Osteocyte (in vitro differentiated cells): ENCODE results near the gene SAMM50. TPM values are rescaled to one million over a fixed set of nuclear protein-coding genes. Genes with fewer than 3 reads are reported as not detected.

Experiments
- DNase-seq: peaks from one replicate; pipeline ENCODE4 v3.0.0; 2021; ENCODE audit warnings: mixed read lengths; ENCODE audit not compliant: unreplicated experiment; ENCODE audit errors: extremely low spot score
- H3K27ac Mint-ChIP-seq: one replicate; pipeline ENCODE4 v1.8.0; 2021; ENCODE audit warnings: mild to moderate bottlenecking, mixed read lengths; ENCODE audit not compliant: unreplicated experiment
- H3K27me3 Mint-ChIP-seq: one replicate; pipeline ENCODE4 v1.8.0; 2021; ENCODE audit warnings: mixed read lengths; ENCODE audit not compliant: unreplicated experiment
- H3K36me3 Mint-ChIP-seq: one replicate; pipeline ENCODE4 v1.8.0; 2021; ENCODE audit warnings: mixed read lengths; ENCODE audit not compliant: unreplicated experiment
- H3K4me1 Mint-ChIP-seq: one replicate; pipeline ENCODE4 v1.8.0; 2021; ENCODE audit warnings: mixed read lengths; ENCODE audit not compliant: unreplicated experiment
- H3K4me3 Mint-ChIP-seq: one replicate; pipeline ENCODE4 v1.8.0; 2021; ENCODE audit warnings: mild to moderate bottlenecking, moderate library complexity, mixed read lengths; ENCODE audit not compliant: unreplicated experiment
- H3K9me3 Mint-ChIP-seq: one replicate; pipeline ENCODE4 v1.8.0; 2021; ENCODE audit warnings: mixed read lengths; ENCODE audit not compliant: unreplicated experiment
- total RNA-seq: library from RNA; stranded (reverse); gene quantifications from 2 replicates; pipeline ENCODE4 v1.2.1, GENCODE V29; 2021
- TF ChIP-seq, protein P1 (sequence below): fragments of 200-600 bp; sonication (generic); IDR thresholded peaks from 2 replicates; pipeline ENCODE4 v1.5.0; 2021; ENCODE audit warnings: antibody characterized with exemption, mild to moderate bottlenecking, moderate library complexity

Gene SAMM50
- total RNA-seq, 1 donor from 2014 or later: 42.6 TPM

- no peak for DNase-seq
- H3K4me3 Mint-ChIP-seq: no peak overlapping the region
- H3K27me3 Mint-ChIP-seq: no peaks in the 10 kb centered on the region
- peaks cover 10% of the 10 kb centered on the region for H3K4me1 Mint-ChIP-seq
- H3K27ac Mint-ChIP-seq: peak overlapping the region; percentile 19
- peaks cover 4% of the 10 kb centered on the region for H3K9me3 Mint-ChIP-seq
- H3K36me3 Mint-ChIP-seq: no peaks in the 10 kb centered on the region
- TF ChIP-seq, protein P1, sequence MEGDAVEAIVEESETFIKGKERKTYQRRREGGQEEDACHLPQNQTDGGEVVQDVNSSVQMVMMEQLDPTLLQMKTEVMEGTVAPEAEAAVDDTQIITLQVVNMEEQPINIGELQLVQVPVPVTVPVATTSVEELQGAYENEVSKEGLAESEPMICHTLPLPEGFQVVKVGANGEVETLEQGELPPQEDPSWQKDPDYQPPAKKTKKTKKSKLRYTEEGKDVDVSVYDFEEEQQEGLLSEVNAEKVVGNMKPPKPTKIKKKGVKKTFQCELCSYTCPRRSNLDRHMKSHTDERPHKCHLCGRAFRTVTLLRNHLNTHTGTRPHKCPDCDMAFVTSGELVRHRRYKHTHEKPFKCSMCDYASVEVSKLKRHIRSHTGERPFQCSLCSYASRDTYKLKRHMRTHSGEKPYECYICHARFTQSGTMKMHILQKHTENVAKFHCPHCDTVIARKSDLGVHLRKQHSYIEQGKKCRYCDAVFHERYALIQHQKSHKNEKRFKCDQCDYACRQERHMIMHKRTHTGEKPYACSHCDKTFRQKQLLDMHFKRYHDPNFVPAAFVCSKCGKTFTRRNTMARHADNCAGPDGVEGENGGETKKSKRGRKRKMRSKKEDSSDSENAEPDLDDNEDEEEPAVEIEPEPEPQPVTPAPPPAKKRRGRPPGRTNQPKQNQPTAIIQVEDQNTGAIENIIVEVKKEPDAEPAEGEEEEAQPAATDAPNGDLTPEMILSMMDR: no peak
Observed at GRCh38 chr22:44037519-44038375, 82.5 kb downstream of the SAMM50 start.

- H3K4me1 Mint-ChIP-seq: peaks cover 7% of the 10 kb centered on the region
Observed at GRCh38 chr22:44039566-44040171, 84.4 kb downstream of the SAMM50 start.

DNA sequence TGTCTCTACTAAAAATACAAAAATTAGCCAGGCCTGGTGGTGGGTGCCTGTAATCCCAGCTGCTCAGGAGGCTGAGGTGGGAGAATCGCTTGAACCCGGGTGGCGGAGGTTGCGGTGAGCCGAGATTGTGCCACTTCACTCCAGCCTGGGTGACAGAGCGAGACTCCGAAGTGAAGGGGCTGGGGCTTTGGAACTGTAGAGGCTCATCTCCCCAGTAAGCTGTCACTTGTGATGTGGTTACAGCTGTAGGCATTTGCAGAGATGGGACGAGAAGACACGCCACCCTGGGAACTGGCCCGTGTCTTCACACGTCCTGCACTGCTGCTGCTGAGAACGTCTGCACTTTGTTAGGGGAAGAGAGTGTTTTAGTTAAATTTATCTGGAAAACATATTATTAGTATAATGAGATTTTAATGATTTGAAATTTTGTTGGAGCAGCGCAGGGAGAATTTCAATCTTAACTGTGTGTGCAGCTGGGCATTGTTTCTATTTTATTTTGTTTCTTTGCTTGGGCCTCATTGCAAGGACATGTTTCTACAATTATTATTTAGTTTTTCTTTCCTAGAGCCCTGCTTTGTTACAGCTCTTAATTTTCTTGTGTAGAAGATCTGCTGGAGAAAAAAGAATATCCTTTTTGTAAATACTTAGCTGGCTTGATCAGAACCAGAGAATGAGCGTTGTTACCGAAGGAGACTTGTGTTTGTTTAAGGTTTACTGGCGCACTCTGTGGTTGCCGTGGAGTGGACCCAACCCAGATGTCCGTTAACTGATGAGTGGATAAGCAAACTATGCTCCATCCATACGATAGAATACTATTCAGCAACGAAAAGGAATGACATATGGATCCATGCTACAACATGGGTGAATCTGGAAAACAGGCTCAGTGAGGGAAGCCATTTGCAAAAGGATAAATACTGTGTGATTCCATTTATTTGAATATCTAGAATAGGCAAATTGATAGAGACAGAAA is 87.3 kb downstream of the SAMM50 start:
- Mint-ChIP-seq H3K27me3 (no peaks in the 10 kb centered on the region), H3K36me3 (no peaks in the 10 kb centered on the region), H3K4me1 (peaks cover 9% of the 10 kb centered on the region), H3K27ac (no peak overlapping the region), H3K4me3 (no peak overlapping the region), H3K9me3 (peaks cover 4% of the 10 kb centered on the region)
- TF ChIP-seq, protein P1: no peak
- DNase-seq: no peak

More at GRCh38 chr22:44039566-44040171, 84.4 kb downstream of the SAMM50 start:
- no peaks in the 10 kb centered on the region for H3K27me3 Mint-ChIP-seq
- no peak for DNase-seq
- H3K36me3 Mint-ChIP-seq: no peaks in the 10 kb centered on the region
- H3K27ac Mint-ChIP-seq: no peak overlapping the region
- no peak overlapping the region for H3K4me3 Mint-ChIP-seq
- H3K9me3 Mint-ChIP-seq: peaks cover 4% of the 10 kb centered on the region
- TF ChIP-seq, protein P1: no peak

DNA sequence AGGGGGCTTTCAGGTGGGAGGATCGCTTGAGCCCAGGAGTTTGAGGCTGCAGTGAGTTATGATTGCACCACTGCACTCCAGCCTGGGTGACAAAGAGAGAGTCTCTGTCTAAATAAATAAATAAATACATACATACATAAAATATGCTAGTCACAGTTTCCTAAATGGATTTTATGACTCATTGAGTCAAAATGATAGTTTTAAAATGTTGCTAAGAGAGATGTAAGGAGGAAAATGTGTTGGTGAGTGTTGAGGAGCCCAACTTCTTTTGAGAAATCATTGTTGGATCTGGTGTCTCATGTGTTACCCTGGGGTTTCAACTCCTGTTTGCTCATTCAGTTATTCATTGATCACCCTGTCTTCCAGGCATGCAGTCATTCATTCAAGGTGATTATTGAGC is 89.9 kb downstream of the SAMM50 start:
- no peaks in the 10 kb centered on the region for H3K27me3 Mint-ChIP-seq
- H3K4me3 Mint-ChIP-seq: no peak overlapping the region
- H3K36me3 Mint-ChIP-seq: no peaks in the 10 kb centered on the region
- TF ChIP-seq, protein P1: no peak
- no peak for DNase-seq
- peaks cover 2% of the 10 kb centered on the region for H3K4me1 Mint-ChIP-seq
- H3K9me3 Mint-ChIP-seq: peaks cover 3% of the 10 kb centered on the region
- no peak overlapping the region for H3K27ac Mint-ChIP-seq

Other genes with a start within 250 kb of the SAMM50 start
- gene EFCAB6, start 143.1 kb upstream of the SAMM50 start, total RNA-seq: 1.4 and 1.5 TPM in 2 replicates
- 0.26 TPM in 1 of 2 replicates, not detected in the other for gene SULT4A1, start 92.9 kb upstream of the SAMM50 start, total RNA-seq
- gene PNPLA5, start 63.4 kb upstream of the SAMM50 start, total RNA-seq: not detected in 2 replicates
- 1.2 and 3.0 TPM in 2 replicates for gene PNPLA3, start 31.6 kb upstream of the SAMM50 start, total RNA-seq
- gene PARVB, start 68.9 kb downstream of the SAMM50 start, total RNA-seq: 4.4 and 5.4 TPM in 2 replicates
- gene PARVG, start 225.5 kb downstream of the SAMM50 start, total RNA-seq: not detected in 2 replicates